ENCODE data around the gene RAB3B.
"Not testable (repeated sequence)": the region's sequence is repeated elsewhere in the genome, so short reads cannot be mapped to it uniquely, and the experiment has no call there.

The RAB3B gene

DNA sequence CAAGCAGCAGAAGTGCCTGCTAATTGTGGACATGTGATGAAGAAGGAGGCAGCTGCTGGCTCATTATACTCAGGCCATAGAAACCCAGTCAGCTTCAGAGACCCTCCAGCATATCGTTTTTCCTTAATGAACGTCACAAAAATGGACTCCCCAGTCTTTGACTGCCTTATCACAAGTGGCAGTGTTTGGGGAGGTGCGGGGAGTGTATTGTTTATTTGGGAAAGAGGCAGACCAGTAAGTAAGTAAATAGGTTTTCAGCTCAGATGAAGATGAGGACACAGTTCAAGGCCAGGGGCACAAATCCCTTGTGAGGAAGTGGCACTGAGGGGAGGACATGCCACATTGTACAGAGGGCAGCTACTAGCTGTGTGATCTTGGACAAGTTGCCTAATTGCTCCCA, 68.5 kb downstream of the RAB3B start:
- DNase-seq (ENCODE audit: extremely low read depth in 1 of 2, low read depth in 1 of 2) = no peak

DNA sequence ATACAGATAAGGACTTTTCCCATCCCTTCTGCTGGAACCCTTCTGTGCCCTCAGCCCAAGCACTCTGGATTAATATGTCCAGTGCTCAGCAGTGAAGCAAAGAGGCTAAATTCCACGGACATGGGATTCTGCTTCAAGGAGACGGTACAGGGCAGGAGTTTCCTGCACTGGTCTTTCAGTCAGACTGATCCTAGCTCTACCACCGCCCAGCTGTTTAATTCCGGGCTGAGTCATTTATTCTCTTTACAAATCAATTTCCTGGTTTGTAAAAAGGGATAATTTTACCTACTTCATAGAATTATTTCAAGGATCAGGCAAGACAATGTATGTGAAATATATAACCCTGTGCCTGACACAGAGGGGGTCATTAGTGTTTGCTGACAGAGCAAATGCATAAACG, 70.4 kb downstream of the RAB3B start:
- DNase-seq (ENCODE audit: extremely low read depth in 1 of 2, low read depth in 1 of 2) = no peak

- no peak for DNase-seq (ENCODE audit: extremely low read depth in 1 of 2, low read depth in 1 of 2)
Measured at GRCh38 chr1:51919684-51920083, 70.8 kb downstream of the RAB3B start.

GRCh38 chr1:51916587-51917405, 73.7 kb downstream of the RAB3B start:
- DNase-seq (ENCODE audit: extremely low read depth in 1 of 2, low read depth in 1 of 2) = no peak

DNA sequence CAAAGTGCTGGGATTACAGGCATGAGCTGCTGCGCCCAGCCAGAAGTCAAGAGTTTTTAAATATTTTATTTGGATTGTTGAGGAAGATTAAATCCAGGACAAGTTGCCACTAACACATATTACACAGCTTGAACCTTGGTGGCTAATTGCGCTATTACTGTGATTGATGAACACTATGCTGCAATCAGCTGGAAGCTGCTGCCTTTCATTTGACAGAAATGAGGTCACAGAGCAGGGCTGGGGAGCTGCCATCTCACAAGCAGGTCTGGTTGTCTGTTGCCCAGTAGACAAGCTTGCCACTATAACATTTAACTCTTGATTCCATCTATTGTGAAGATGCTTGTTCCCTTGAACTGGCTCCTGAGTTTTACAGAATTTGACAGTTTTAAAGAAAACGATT, 74.5 kb downstream of the RAB3B start:
- no peak for DNase-seq (ENCODE audit: extremely low read depth in 1 of 2, low read depth in 1 of 2)

DNA sequence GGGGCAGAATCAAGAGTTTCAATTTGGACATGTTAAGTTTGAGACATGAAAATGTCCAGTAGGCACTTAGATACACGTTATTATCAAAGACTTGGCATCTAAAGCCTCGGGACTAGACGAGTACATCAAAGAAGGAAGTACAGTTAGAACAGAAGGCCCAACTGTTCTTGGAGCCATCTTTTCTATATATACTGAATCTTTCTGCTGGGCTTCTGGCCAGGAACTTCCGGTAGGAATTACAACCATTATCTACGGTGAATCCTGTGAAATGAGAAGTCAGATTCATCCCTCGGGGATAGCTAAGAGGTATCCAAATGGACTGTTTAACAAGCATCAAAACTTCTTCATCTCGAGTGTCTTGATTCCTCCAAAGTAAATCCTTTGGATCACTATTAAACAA, 77.6 kb downstream of the RAB3B start:
- no peak for DNase-seq (ENCODE audit: extremely low read depth in 1 of 2, low read depth in 1 of 2)

- no peak for DNase-seq (ENCODE audit: extremely low read depth in 1 of 2, low read depth in 1 of 2)
Measured at GRCh38 chr1:51910221-51911000, 80.1 kb downstream of the RAB3B start.

- DNase-seq (ENCODE audit: extremely low read depth in 1 of 2, low read depth in 1 of 2) = no peak
Measured at GRCh38 chr1:51908499-51908898, 82.0 kb downstream of the RAB3B start.

DNA sequence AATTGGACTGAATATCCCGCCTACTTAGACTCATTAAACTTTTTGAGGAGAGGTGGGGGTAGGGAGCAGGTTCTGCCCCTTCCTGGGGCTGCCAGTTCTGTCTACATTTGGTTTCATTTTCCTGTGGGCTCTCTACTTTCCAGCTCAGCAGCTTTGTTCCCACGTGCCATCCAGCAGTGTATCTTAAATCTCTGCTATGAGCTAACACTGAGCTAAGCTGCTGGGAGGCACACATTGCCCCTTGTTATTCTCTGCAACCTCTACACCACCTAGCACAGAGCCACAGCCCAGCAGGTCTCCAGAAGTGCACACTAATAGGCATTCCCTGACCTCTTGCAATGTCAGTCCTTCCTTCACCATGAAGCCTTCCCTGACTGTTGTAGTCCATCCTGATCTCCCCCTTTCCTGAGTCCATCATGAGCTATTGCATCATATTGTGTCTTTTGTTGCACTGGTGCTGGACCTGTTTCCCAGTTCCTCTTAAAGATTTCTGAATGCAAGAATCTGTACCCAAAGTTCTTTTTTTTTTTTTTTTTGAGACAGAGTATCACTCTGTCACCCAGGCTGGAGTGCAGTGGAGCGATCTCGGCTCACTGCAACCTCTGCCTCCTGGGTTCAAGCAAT, 83.3 kb downstream of the RAB3B start:
- DNase-seq (ENCODE audit: extremely low read depth in 1 of 2, low read depth in 1 of 2) = no peak

GRCh38 chr1:51906306-51907078, 84.0 kb downstream of the RAB3B start:
- no peak for DNase-seq (ENCODE audit: extremely low read depth in 1 of 2, low read depth in 1 of 2)

- no peak for DNase-seq (ENCODE audit: extremely low read depth in 1 of 2, low read depth in 1 of 2)
Measured at GRCh38 chr1:51902456-51902855, 88.0 kb downstream of the RAB3B start.

DNA sequence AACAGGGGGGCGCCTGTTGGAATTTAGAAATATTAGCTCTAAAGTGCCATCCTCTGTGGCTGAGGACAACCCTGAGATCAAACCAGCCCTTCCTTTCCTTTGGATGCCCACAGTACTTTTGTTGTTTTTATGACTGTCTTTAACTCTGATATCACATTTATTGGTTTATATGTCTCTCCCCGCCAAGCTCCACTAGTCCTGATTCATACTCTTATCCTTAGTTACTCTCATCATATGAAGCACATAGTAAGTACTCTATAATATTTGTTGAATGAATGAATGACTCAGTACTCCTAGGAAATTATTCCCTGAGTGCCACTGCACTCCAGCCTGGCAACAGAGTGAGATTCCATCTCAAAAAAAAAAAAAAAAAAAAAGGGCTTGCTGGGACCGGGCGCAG, 89.3 kb downstream of the RAB3B start:
- DNase-seq (ENCODE audit: extremely low read depth in 1 of 2, low read depth in 1 of 2) = no peak

DNA sequence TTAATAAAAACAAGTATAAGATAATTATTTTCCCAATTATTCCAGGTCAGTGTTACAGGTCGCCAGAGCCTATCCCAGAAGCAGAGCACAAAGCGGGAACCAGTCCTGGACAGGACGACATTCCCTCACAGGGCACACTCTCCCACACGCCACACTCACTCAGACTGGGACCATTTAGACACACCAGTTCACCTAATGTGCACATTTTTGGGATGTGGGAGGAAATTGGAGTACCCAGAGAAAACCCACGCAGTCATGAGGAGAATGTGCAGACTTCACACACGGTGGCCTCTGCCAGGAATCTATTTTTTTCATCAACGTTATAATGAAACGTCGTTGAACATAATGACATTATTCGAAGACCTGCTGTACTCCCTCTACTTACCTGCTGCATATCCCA, 91.5 kb downstream of the RAB3B start:
- no peak for DNase-seq (ENCODE audit: extremely low read depth in 1 of 2, low read depth in 1 of 2)

DNA sequence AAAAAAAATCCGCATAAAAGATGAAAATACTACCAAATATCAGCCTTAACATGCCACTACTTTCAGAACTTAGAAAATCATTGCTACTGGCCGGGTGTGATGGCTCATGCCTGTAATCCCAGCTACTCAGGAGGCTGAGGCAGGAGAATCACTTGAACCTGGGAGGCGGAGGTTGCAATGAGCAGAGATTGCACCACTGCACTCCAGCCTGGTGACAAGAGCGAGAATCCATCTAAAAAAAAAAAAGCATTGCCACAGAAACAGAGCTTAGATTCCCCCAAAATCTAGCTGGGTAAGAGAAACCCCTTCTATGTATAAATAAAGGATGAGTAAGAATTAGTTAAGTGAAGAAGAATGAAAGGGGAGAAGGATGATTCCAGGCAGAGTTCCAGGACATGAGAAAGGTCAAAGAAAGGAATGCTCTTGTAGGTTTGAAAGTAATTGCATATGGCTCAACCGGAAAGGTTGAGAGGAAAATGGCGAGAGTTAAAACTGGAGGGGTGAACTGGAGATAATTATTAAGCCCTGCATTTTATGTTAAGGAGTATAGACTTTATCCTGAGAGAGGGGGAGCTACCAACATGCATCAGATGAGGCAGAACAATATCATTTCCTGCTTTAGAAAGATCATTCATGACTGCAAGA, 92.3 kb downstream of the RAB3B start:
- DNase-seq (ENCODE audit: extremely low read depth in 1 of 2, low read depth in 1 of 2) = no peak

DNA sequence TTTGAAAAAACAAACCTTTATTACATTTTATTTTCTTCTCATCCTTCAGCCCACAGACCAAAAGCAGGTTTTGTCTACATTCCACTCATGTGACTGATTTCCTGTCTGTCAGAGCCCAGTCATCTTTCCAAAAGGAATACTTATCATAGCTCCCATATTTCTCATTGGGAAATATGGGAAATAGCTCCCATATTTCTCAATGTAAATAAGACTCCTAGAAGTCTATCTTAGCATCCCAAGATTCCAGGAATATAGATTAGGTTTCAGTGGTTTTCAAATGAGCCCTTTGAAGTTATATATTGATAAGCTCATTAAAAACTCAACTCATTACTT, 92.8 kb downstream of the RAB3B start:
- no peak for DNase-seq (ENCODE audit: extremely low read depth in 1 of 2, low read depth in 1 of 2)

DNA sequence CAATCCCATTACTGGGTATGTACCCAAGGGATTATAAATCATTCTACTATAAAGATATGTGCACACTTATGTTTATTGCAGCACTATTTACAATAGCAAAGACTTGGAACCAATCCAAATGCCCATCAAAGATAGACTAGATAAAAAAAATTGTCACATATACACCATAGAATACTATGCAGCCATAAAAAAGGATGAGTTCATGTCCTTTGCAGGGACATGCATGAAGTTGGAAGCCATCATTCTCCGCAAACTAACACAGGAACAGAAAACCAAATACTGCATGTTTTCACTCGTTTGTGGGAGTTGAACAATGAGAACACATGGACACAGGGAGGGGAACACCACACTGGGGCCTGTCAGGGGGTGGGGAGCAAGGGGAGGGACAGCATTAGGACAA, 95.8 kb downstream of the RAB3B start:
- DNase-seq (ENCODE audit: extremely low read depth in 1 of 2, low read depth in 1 of 2) = not testable (repeated sequence)

DNA sequence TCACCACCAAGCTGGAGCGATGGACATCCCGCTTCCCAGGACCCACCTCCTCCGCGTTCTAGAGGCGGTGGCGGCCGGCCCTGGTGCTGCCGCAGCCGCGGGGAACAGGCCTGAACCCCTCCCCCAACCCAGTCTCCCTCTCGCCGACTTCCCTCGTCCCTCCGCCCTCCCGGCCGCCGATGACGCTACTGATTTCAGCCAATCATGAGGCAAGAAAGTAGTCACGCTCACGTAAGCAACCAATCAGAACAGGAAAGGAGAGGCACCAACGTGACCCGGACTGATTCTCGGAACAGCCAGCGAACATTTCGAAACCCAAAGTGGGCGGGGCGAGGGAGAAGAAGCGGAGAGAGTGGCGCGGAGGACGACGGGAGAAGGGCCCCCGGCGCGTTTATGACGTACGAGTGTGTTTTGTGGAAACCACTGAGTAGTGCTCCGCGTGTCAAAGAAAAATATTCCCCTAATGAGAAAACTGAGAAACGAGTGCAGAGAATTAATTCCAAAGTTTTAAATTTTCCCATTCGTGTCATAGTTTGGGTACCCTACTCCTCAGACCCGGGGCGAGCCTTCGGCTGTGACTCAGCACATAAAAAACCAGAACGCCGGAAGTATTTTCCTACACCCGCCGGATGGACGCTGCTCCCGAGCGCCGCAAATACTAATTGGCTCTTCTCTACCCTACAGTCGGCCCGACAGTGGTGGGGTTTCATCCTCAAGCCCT, 111.7 kb downstream of the RAB3B start, which contains the start of gene NRDC:
TSS of gene NRDC (minus strand) at position 112 of the 721 bp plus-strand sequence. CDS start 112 bp downstream, outside the sequence.
- DNase-seq (ENCODE audit: extremely low read depth in 1 of 2, low read depth in 1 of 2) = peak; percentile 99 to 100

GRCh38 chr1:51878308-51878615, 112.2 kb downstream of the RAB3B start:
- no peak for DNase-seq (ENCODE audit: extremely low read depth in 1 of 2, low read depth in 1 of 2)

DNA sequence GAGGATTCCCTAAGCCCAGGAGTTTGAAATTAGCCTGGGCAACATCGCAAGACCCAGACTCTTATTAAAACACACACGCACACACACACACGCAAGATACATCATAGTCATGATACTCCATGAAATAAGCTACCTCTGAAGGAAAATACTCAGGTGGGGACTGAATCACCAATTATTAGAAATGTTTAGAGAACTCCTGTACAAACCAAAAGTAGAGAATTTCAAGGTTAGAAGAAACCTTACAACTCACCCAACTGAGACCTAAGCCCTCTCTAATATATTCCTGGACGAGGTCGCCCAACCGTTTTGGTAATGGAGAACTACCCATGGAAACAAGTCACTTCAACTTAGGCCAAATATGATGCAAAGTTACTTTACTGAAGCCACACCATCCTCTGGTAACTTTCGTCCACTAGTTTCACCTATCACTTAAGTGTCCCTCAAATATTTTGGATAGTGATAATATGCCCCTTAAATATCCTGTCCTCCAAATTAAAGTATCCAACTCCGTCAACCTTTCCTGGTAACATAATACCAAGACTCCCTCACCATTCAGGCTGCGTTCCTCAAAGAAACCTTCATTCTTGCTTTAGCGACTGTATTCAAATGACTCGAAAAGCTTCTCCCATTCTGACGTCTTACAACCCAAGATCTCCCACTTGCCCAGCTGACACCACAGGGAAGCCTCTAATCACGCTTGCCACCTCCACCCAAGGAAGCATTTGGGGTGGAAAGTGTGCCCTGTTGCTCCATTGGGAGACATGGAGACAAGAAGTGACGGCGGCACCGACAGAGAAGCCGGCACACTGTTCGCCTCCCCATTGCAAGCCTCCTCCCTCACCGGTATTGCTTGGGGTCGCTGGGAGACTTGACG, 112.8 kb downstream of the RAB3B start:
- DNase-seq (ENCODE audit: extremely low read depth in 1 of 2, low read depth in 1 of 2) = no peak

Data from activated CD8-positive, alpha-beta memory T cell treated with anti-CD3 and anti-CD28 coated beads for 1 hour (primary cell).